GM12878 (cell line): Measurements from ENCODE around the gene IPCEF1. TPM values are rescaled to one million over a fixed set of nuclear protein-coding genes. Genes with fewer than 3 reads are reported as not detected.
A peak's percentile ranks its signal among the peaks of the same experiment; 100 is the strongest.

Experiments used
- ATAC-seq: fragments of 200-7000 bp; cut with Tn5 transposase; 3 replicates; pipeline ENCODE4 v1.9.1; 2020; ENCODE audit warnings: mild to moderate bottlenecking, moderate library complexity
- BruUV-seq: library from RNA; stranded (reverse); fragments of 400-500 nt; replicated peaks from 2 replicates; lab custom pipeline; 2021; lab: Mats Ljungman, UMichigan
- CTCF ChIA-PET: fragments of 300-600 bp; sonication (Branson Sonifier 250); formaldehyde crosslinking; extraction: SDS; loops from one replicate; lab custom pipeline; 2021; ENCODE audit warnings: inconsistent platforms; lab: Yijun Ruan, JAX
- POLR2A ChIA-PET: fragments of 350-600 bp; formaldehyde crosslinking; extraction: SDS; loops from one replicate; lab custom pipeline; 2021; ENCODE audit warnings: inconsistent platforms; lab: Charles Lee
- RAD21 ChIA-PET: fragments of 300-600 bp; sonication (Branson Sonifier 250); formaldehyde crosslinking; loops from one replicate; lab custom pipeline; 2023; ENCODE audit warnings: antibody characterized with exemption; ENCODE audit not compliant: unreplicated experiment; lab: Charles Lee
- SMC1A ChIA-PET: fragments of 300-600 bp; sonication (Branson Sonifier 250); formaldehyde crosslinking; loops from one replicate; lab custom pipeline; 2023; ENCODE audit not compliant: unreplicated experiment, uncharacterized antibody; lab: Charles Lee
- DNase-seq: peaks from one replicate; pipeline ENCODE4 v3.0.0-alpha.2; 2011; ENCODE audit warnings: low read depth, low spot score
- FAIRE-seq: peaks from 3 replicates; lab custom pipeline; 2011; peaks lifted over from hg19 to GRCh38; lab: Jason Lieb, UNC
- H2AFZ ChIP-seq: 2 replicates; pipeline ENCODE4 v1.6.0; 2011; ENCODE audit warnings: low read depth, low read length, control low read depth; ENCODE audit not compliant: control insufficient read depth
- H3K27ac ChIP-seq: 2 replicates; pipeline ENCODE4 v1.5.1; 2011; ENCODE audit warnings: control low read depth; ENCODE audit not compliant: control insufficient read depth, insufficient read depth
- H3K27me3 ChIP-seq, 2 experiments: replicated peaks in 1 of 2; 2 replicates each; pipeline versions ENCODE4 v1.6.0 to v1.6.1; 2011; ENCODE audit warnings: low read length in 1 of 2; ENCODE audit not compliant: control insufficient read depth in 2 of 2, insufficient read depth in 2 of 2
- H3K36me3 ChIP-seq, 2 experiments: 2 replicates each; pipeline ENCODE4 v1.5.1; 2011; ENCODE audit warnings: low read length in 1 of 2; ENCODE audit not compliant: control insufficient read depth in 2 of 2, insufficient read depth in 2 of 2
- H3K4me1 ChIP-seq: 2 replicates; pipeline ENCODE4 v1.6.1; 2011; ENCODE audit warnings: mild to moderate bottlenecking, low read length, moderate library complexity, mixed read lengths; ENCODE audit not compliant: control insufficient read depth, insufficient read depth
- H3K4me2 ChIP-seq: 2 replicates; pipeline ENCODE4 v1.6.0; 2011; ENCODE audit warnings: control low read depth; ENCODE audit not compliant: control insufficient read depth, insufficient read depth
- H3K4me3 ChIP-seq: fragments of 200-600 bp; sonication (generic); 2 replicates; pipeline ENCODE4 v1.5.1; 2016
- H3K79me2 ChIP-seq: 2 replicates; pipeline ENCODE4 v1.6.0; 2011; ENCODE audit warnings: low read length; ENCODE audit not compliant: control insufficient read depth, insufficient read depth
- H3K9ac ChIP-seq: 2 replicates; pipeline ENCODE4 v1.8.0; 2011; ENCODE audit warnings: low read length, control low read depth, mixed read lengths; ENCODE audit not compliant: control insufficient read depth, insufficient read depth
- H3K9me3 ChIP-seq: replicated peaks from 3 replicates; pipeline ENCODE4 v1.5.1; 2011; ENCODE audit warnings: mild to moderate bottlenecking, low read length; ENCODE audit not compliant: control insufficient read depth, insufficient read depth
- H4K20me1 ChIP-seq: 2 replicates; pipeline ENCODE4 v1.6.0; 2011; ENCODE audit not compliant: control insufficient read depth, insufficient read depth
- LARP7 ChIP-seq: fragments of 450-650 bp; IDR thresholded peaks from 2 replicates; pipeline ENCODE4 v1.6.1; 2017; ENCODE audit warnings: mild to moderate bottlenecking
- WGBS: methylation state at CpG from one replicate; pipeline ENCODE4 v1.1.6; 2016; ENCODE audit warnings: low lambda C conversion rate; ENCODE audit not compliant: insufficient replicate concordance, insufficient coverage; ENCODE audit errors: missing lambda C conversion rate; 5-methylcytosine and 5-hydroxymethylcytosine counted together
- in situ Hi-C: fragments of 300-500 bp; cut with MboI; formaldehyde crosslinking; loops from 9 replicates; pipeline ENCODE4 v1.14.3; 2018; ENCODE audit warnings: mixed read lengths
- intact Hi-C: fragments of 100-400 bp; cut with micrococcal nuclease; formaldehyde crosslinking; loops from one replicate; pipeline ENCODE4 v1.14.2; 2022; ENCODE audit not compliant: unreplicated experiment
- polyA plus RNA-seq, 11 experiments: library from polyadenylated mRNA; depleted of rRNA in 4 of 11; unstranded in 6 of 11; stranded (reverse) in 5 of 11; fragments of >200 nt; fragmentation: Nextera tagmentation in 4 of 11; fragmentation: Illumina TruSeq in 1 of 11; extraction: Ambion mirVana in 4 of 11; extraction: Trizol in 1 of 11; gene quantifications; 1 replicate in 1 of 11; 2 replicates in 10 of 11; pipeline versions ENCODE4 v1.2.1 to v1.2.3, GENCODE V29; 2011 to 2016; ENCODE audit warnings: inconsistent platforms in 2 of 11, missing spikeins in 2 of 11, low read depth in 1 of 11
- total RNA-seq, 4 experiments: library from RNA; depleted of rRNA in 3 of 4; stranded (reverse); fragments of >200 nt in 3 of 4; fragmentation: Illumina TruSeq in 1 of 4; extraction: Trizol in 1 of 4; gene quantifications; 2 replicates each; pipeline versions ENCODE4 v1.2.1 to v1.2.3, GENCODE V29; 2013 to 2021
- TF ChIP-seq, protein P1 (sequence below): fragments of 450-650 bp; IDR thresholded peaks from 2 replicates; pipeline ENCODE4 v1.6.1; 2017; ENCODE audit warnings: mild to moderate bottlenecking, moderate library complexity
- TF ChIP-seq, protein P2 (sequence below): fragments of 450-650 bp; IDR thresholded peaks from 2 replicates; pipeline ENCODE4 v1.6.1; 2017; ENCODE audit warnings: mild to moderate bottlenecking, moderate library complexity

The IPCEF1 gene
- total and polyA plus RNA-seq, 10 of the 15 experiments (the other 5 are each of a cell fraction or from before 2014, with no cell fraction given): 1.3 to 137 (median 4.2) TPM

DNA sequence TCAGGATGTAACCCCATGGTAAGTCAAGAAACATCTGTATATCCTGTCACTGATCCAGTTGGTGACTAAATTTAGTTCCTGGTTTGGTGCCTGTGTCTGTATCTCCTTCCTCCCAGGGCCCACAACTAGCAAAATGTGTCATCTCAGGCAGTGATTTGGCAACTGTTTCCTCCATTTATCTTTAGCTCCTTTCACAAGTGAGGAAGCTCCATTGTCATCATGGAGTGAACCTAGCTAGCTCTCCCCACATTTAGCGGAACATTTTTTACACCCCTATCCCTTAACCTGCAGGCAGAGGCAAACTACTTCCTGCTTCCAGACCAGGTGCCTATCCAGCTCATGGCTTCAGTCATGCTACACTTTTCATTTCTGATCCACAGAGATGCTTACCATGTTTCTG is 99.5 kb downstream of the IPCEF1 start:
- Histone ChIP-seq H3K27me3 (no peaks in the 10 kb centered on the region), H3K27ac (peak overlapping the region; percentile 61), H3K4me2 (peak overlapping the region; percentile 26; the same call in 1 of the 2 replicates), H2AFZ (peak overlapping the region; percentile 75), H3K9ac (no peak overlapping the region), H3K4me1 (peaks cover 36% of the 10 kb centered on the region), H3K4me3 (no peak overlapping the region), H3K79me2 (no peaks in the 10 kb centered on the region), H4K20me1 (no peaks in the 10 kb centered on the region), H3K36me3 (no peaks in the 10 kb centered on the region), H3K9me3 (peaks cover 17% of the 10 kb centered on the region)
- intact Hi-C loops (no loop called here), in situ Hi-C loops (no loop called here)
- POLR2A ChIA-PET: interaction anchor here (1.2 to 2.8 kb wide), 3 partner anchors 10 to 20 kb away, joined by 3 to 13 read pairs (median 7); no protein-coding TSS in a partner anchor
- SMC1A ChIA-PET: interaction anchor here (2.9 to 8.0 kb wide), 3 partner anchors 11 to 100 kb away, joined by 14 to 86 read pairs (median 55); no protein-coding TSS in a partner anchor
- ATAC-seq (no peak), FAIRE-seq (peak; percentile 27), DNase-seq (no peak)
- WGBS: 50% methylated on average over 1 of the region's 1 CpG
- BruUV-seq: no TSS peak
- TF ChIP-seq, protein P1, sequence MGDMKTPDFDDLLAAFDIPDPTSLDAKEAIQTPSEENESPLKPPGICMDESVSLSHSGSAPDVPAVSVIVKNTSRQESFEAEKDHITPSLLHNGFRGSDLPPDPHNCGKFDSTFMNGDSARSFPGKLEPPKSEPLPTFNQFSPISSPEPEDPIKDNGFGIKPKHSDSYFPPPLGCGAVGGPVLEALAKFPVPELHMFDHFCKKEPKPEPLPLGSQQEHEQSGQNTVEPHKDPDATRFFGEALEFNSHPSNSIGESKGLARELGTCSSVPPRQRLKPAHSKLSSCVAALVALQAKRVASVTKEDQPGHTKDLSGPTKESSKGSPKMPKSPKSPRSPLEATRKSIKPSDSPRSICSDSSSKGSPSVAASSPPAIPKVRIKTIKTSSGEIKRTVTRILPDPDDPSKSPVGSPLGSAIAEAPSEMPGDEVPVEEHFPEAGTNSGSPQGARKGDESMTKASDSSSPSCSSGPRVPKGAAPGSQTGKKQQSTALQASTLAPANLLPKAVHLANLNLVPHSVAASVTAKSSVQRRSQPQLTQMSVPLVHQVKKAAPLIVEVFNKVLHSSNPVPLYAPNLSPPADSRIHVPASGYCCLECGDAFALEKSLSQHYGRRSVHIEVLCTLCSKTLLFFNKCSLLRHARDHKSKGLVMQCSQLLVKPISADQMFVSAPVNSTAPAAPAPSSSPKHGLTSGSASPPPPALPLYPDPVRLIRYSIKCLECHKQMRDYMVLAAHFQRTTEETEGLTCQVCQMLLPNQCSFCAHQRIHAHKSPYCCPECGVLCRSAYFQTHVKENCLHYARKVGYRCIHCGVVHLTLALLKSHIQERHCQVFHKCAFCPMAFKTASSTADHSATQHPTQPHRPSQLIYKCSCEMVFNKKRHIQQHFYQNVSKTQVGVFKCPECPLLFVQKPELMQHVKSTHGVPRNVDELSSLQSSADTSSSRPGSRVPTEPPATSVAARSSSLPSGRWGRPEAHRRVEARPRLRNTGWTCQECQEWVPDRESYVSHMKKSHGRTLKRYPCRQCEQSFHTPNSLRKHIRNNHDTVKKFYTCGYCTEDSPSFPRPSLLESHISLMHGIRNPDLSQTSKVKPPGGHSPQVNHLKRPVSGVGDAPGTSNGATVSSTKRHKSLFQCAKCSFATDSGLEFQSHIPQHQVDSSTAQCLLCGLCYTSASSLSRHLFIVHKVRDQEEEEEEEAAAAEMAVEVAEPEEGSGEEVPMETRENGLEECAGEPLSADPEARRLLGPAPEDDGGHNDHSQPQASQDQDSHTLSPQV: 0 out of 2 replicates have a peak, but pooled peaks have one; percentile 55
- TF ChIP-seq LARP7: no peak
- TF ChIP-seq, protein P2, sequence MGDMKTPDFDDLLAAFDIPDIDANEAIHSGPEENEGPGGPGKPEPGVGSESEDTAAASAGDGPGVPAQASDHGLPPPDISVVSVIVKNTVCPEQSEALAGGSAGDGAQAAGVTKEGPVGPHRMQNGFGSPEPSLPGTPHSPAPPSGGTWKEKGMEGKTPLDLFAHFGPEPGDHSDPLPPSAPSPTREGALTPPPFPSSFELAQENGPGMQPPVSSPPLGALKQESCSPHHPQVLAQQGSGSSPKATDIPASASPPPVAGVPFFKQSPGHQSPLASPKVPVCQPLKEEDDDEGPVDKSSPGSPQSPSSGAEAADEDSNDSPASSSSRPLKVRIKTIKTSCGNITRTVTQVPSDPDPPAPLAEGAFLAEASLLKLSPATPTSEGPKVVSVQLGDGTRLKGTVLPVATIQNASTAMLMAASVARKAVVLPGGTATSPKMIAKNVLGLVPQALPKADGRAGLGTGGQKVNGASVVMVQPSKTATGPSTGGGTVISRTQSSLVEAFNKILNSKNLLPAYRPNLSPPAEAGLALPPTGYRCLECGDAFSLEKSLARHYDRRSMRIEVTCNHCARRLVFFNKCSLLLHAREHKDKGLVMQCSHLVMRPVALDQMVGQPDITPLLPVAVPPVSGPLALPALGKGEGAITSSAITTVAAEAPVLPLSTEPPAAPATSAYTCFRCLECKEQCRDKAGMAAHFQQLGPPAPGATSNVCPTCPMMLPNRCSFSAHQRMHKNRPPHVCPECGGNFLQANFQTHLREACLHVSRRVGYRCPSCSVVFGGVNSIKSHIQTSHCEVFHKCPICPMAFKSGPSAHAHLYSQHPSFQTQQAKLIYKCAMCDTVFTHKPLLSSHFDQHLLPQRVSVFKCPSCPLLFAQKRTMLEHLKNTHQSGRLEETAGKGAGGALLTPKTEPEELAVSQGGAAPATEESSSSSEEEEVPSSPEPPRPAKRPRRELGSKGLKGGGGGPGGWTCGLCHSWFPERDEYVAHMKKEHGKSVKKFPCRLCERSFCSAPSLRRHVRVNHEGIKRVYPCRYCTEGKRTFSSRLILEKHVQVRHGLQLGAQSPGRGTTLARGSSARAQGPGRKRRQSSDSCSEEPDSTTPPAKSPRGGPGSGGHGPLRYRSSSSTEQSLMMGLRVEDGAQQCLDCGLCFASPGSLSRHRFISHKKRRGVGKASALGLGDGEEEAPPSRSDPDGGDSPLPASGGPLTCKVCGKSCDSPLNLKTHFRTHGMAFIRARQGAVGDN: peak; percentile 56
- RAD21 ChIA-PET: interaction anchor here (1.6 to 3.1 kb wide), 3 partner anchors 9 to 20 kb away, joined by 4 to 30 read pairs (median 13); no protein-coding TSS in a partner anchor
- CTCF ChIA-PET: interaction anchor here (1.3 to 1.9 kb wide), 2 partner anchors 9 to 20 kb away, joined by 5 to 19 read pairs; no protein-coding TSS in a partner anchor
